OCI-LY7 (cell line): ENCODE results near the gene TSHZ3.

Experiments used
- CTCF ChIP-seq: fragments of 200-600 bp; sonication (generic); conservative IDR thresholded peaks from 2 replicates; pipeline ENCODE4 v1.5.1; 2014; ENCODE audit warnings: mild to moderate bottlenecking, antibody characterized with exemption, low read length, moderate library complexity, mixed read lengths
- EZH2phosphoT487 ChIP-seq: fragments of 200-600 bp; sonication (generic); IDR thresholded peaks from 2 replicates; pipeline ENCODE4 v1.6.1; 2018; ENCODE audit warnings: low read depth, borderline replicate concordance, mild to moderate bottlenecking, mixed run types, antibody characterized with exemption, low read length, moderate library complexity, mixed read lengths

GRCh38 chr19:31269425-31270127 lies 79.7 kb downstream of the TSHZ3 start:
- TF ChIP-seq CTCF (no peak), EZH2phosphoT487 (no peak)
